Heart left ventricle (tissue), 16 donors: Measurements from ENCODE around the gene PTHLH. TPM values are rescaled to one million over a fixed set of nuclear protein-coding genes. Genes with fewer than 3 reads are reported as not detected.

ENCODE experiments used
- ATAC-seq, 4 donors: fragments of 200-7000 bp; cut with Tn5 transposase; one replicate each; pipeline ENCODE4 v1.9.1; 2020 to 2022; ENCODE audit warnings: moderate library complexity in 4 of 4, mild to moderate bottlenecking in 3 of 4, moderate number of reproducible peaks in 1 of 4
- DNase-seq, 5 donors: peaks; one replicate each; pipeline ENCODE4 v3.0.0-alpha.2; 2020
- H3K27ac ChIP-seq, 12 donors: fragments of 200-600 bp; sonication (generic) in 4 of 12; one replicate each; pipeline versions ENCODE4 v1.5.0 to v1.8.0; 2016 to 2022; ENCODE audit warnings: mild to moderate bottlenecking in 2 of 12
- H3K27me3 ChIP-seq, 9 donors: fragments of 200-600 bp; sonication (generic) in 2 of 9; one replicate each; pipeline versions ENCODE4 v1.5.1 to v1.8.0; 2016 to 2022; ENCODE audit warnings: mild to moderate bottlenecking in 3 of 9
- H3K36me3 ChIP-seq, 9 donors: fragments of 200-600 bp; sonication (generic) in 2 of 9; one replicate each; pipeline versions ENCODE4 v1.5.0 to v1.8.0; 2018 to 2022; ENCODE audit warnings: mild to moderate bottlenecking in 2 of 9
- H3K4me1 ChIP-seq, 12 donors: fragments of 200-600 bp; sonication (generic) in 4 of 12; one replicate each; pipeline versions ENCODE4 v1.5.0 to v1.8.0; 2016 to 2022; ENCODE audit warnings: mild to moderate bottlenecking in 3 of 12
- H3K4me3 ChIP-seq, 12 donors: fragments of 200-600 bp; sonication (generic) in 4 of 12; one replicate each; pipeline versions ENCODE4 v1.5.0 to v1.8.0; 2017 to 2022; ENCODE audit warnings: mild to moderate bottlenecking in 9 of 12, moderate library complexity in 4 of 12
- H3K9me3 ChIP-seq, 12 donors: fragments of 200-600 bp; sonication (generic) in 4 of 12; one replicate each; pipeline versions ENCODE4 v1.5.0 to v1.8.0; 2016 to 2022; ENCODE audit warnings: mild to moderate bottlenecking in 1 of 12
- POLR2A ChIP-seq, 2 donors: fragments of 450-650 bp; IDR thresholded peaks; one replicate each; pipeline ENCODE4 v1.6.1; 2017; ENCODE audit warnings: antibody characterized with exemption in 2 of 2, mild to moderate bottlenecking in 2 of 2, moderate library complexity in 2 of 2
- WGBS, 4 donors: extraction: QIAGEN DNeasy Blood & Tissue Kit in 2 of 4; methylation state at CpG; one replicate each; pipeline versions ENCODE4 v1.1.5 to v1.1.7; 2013 to 2018; 5-methylcytosine and 5-hydroxymethylcytosine counted together
- intact Hi-C, 10 donors: fragments of 100-400 bp; cut with DNase I; formaldehyde crosslinking; loops; one replicate each; pipeline versions ENCODE4 v1.11.1 to v1.14.2; 2022
- polyA plus RNA-seq, 2 donors: library from polyadenylated mRNA; stranded (reverse); fragments of 200-250 nt; gene quantifications; one replicate each; pipeline ENCODE4 v1.2.3, GENCODE V29; 2013
- total RNA-seq, 9 donors: library from RNA; depleted of rRNA in 2 of 9; stranded (reverse); fragments of >200 nt in 2 of 9; fragmentation: NEBNext Ultra II Directional in 3 of 9; extraction: Animal tissue kit (Norgen Biotek cat#: 25700) in 3 of 9; gene quantifications; one replicate each; pipeline versions ENCODE4 v1.1.0 to v1.2.4, GENCODE V29; 2016 to 2023
- TF ChIP-seq, protein P1 (sequence below), 12 donors: fragments of 200-600 bp; sonication (generic) in 4 of 12; IDR thresholded peaks; one replicate each; pipeline versions ENCODE4 v1.5.0 to v1.8.0; 2018 to 2022; ENCODE audit warnings: antibody characterized with exemption in 12 of 12, mild to moderate bottlenecking in 5 of 12
- donor health status: ischemic (EF 13 %, LVEDD 7.1; RV severe dilation, severe dysfunction).
- donor health status: healthy with polysubstance abuse.
- donor health status: DM: no; HTN: yes; CAD: no.
- donor health status: DM: no; HTN: no; CAD: no.
- donor health status: ischemic (EF 25% LVEDD 6.9; RV normal size, moderate dysfunction).
- donor health status: ischemic (EF 25% LVEDD 5.7; RV mildly dilated, moderate dysfunction).
- donor health status: healthy.
- donor health status: DM: yes; HTN: yes; CAD: no.
- donor health status: ischemic (EF 35%, LVEDD 5.7; RV mildly dilated, moderate dysfunction).
- donor health status: nonischemic (EF 11% LVEDD 7.7; RV severe dilation, severe dysfunction).
- donor health status: DM: yes; HTN: yes; CAD: no.
- donor health status: PGD.
- donor health status: ischemic (EF 29% LVEDD 5.4; RV normal size, mild dysfunction).
- donor health status: nonischemic (EF 23%, LVEDD 6.1; RV moderate dilation, normal function).

PTHLH gene
- total and polyA plus RNA-seq, 11 donors = 0.25 to 3.7 (median 1.1) TPM

- 94 to 100% (median 96%) methylated on average over 1 of the region's 1 CpG for WGBS, 4 donors
- Histone ChIP-seq H3K9me3 (peaks cover 0 to 10% (median 0%) of the 10 kb centered on the region in 12 donors), H3K4me1 (peaks cover 0 to 5% (median 0%) of the 10 kb centered on the region in 12 donors), H3K27ac (no peak overlapping the region), H3K27me3 (no peaks in the 10 kb centered on the region), H3K36me3 (no peaks in the 10 kb centered on the region), H3K4me3 (no peak overlapping the region)
- TF ChIP-seq POLR2A (IDR thresholded peaks at IDR 0.05) = no peak
- TF ChIP-seq, protein P1, sequence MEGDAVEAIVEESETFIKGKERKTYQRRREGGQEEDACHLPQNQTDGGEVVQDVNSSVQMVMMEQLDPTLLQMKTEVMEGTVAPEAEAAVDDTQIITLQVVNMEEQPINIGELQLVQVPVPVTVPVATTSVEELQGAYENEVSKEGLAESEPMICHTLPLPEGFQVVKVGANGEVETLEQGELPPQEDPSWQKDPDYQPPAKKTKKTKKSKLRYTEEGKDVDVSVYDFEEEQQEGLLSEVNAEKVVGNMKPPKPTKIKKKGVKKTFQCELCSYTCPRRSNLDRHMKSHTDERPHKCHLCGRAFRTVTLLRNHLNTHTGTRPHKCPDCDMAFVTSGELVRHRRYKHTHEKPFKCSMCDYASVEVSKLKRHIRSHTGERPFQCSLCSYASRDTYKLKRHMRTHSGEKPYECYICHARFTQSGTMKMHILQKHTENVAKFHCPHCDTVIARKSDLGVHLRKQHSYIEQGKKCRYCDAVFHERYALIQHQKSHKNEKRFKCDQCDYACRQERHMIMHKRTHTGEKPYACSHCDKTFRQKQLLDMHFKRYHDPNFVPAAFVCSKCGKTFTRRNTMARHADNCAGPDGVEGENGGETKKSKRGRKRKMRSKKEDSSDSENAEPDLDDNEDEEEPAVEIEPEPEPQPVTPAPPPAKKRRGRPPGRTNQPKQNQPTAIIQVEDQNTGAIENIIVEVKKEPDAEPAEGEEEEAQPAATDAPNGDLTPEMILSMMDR (IDR thresholded peaks at IDR 0.05) = no peak
- no peak for ATAC-seq
- DNase-seq = no peak
- intact Hi-C loops = no loop called here
Observed at GRCh38 chr12:27995406-27995805, 22.9 kb upstream of the PTHLH start.

DNA sequence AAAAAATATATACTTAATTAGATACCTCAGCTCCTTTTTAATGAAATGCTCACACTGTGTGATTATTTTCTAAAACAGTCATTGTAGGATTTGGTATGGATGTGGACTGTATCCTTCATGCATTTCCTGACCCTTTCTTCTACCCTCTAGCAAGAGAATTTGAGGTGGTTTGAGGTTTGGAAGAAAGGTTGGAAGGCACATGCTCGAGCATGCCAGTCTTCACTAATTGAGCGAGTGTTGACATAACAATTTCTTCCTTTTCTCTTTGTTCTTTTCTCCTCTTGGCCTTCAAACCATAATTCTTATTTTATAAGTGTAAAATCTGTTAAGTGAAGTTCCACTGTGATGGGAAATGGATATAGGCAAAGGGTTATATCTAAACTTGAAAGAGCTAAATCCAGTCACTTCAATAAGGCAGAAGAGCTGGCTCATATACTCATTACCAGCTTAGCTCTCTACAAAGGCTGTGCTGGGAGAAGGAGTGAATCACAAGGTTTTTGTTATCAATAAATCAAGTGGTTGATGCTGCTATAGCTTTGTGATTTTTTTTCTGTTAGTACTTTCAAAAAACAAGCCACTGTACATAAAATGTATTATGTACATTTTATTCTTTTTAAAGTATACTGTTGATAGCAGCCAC lies 16.2 kb upstream of the PTHLH start:
- no peak for TF ChIP-seq POLR2A (IDR thresholded peaks at IDR 0.05)
- TF ChIP-seq, protein P1 (IDR thresholded peaks at IDR 0.05) = no peak
- H3K27me3 ChIP-seq = no peaks in the 10 kb centered on the region
- H3K27ac ChIP-seq = no peak overlapping the region
- H3K36me3 ChIP-seq = no peaks in the 10 kb centered on the region
- H3K4me1 ChIP-seq = no peaks in the 10 kb centered on the region
- intact Hi-C loops = no loop called here
- 84 to 92% (median 90%) methylated on average over 2 of the region's 2 CpGs for WGBS, 4 donors
- no peak for ATAC-seq
- no peak for DNase-seq
- peaks cover 0 to 10% (median 0%) of the 10 kb centered on the region in 12 donors for H3K9me3 ChIP-seq
- no peak overlapping the region for H3K4me3 ChIP-seq

DNA sequence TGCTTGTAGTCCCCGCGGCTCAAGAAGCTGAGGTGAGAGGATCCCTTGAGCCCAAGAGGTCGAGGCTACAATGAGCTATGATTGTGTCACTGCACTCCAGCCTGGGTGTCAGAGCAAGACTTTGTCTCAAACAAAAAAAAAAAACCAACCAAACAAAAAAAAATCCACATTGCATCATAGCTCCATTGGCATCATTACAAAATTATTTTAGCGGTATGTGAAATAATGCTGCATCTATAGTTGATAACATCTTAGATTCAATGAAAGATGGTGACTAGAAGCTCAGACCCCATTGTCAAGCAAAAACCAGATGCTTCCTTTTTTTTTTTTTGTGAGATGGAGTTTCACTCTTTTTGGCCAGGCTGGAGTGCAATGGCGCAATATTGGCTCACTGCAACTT lies 14.8 kb upstream of the PTHLH start:
- no peak for TF ChIP-seq POLR2A (IDR thresholded peaks at IDR 0.05)
- TF ChIP-seq, protein P1 (IDR thresholded peaks at IDR 0.05) = no peak
- intact Hi-C loops = no loop called here

DNA sequence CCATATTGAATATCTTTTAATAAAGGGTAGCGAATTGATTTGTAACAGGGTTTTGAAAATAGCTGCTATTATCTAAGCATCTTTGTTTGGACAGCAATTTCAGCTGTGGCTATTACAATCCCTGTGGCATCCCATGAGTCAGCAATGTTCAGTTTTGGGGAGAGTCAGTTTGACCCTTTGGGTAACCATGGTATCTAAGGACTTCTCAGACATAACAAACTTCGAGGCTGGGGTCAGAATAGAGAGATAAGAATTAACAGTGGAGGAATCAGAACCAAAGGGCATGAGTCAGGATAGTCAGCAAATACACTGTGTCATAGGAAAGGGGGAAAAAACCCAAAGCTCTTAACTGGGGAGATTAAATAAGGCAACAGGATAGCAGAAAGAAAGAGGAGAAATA lies 11.7 kb upstream of the PTHLH start:
- Histone ChIP-seq H3K27ac (no peak overlapping the region), H3K36me3 (no peaks in the 10 kb centered on the region), H3K27me3 (peaks cover 0 to 3% (median 0%) of the 10 kb centered on the region in 9 donors), H3K4me3 (no peak overlapping the region), H3K9me3 (no peaks in the 10 kb centered on the region), H3K4me1 (no peaks in the 10 kb centered on the region)
- intact Hi-C loops = no loop called here
- ATAC-seq (no peak), DNase-seq (no peak)
- WGBS, 4 donors = 61 to 69% (median 65%) methylated on average over 2 of the region's 2 CpGs
- TF ChIP-seq POLR2A (IDR thresholded peaks at IDR 0.05) = no peak
- TF ChIP-seq, protein P1 (IDR thresholded peaks at IDR 0.05) = no peak

More for the DNA sequence above, 14.8 kb upstream of the PTHLH start:
- WGBS, 4 donors = 57 to 63% (median 62%) methylated on average over 5 of the region's 5 CpGs
- Histone ChIP-seq H3K4me3 (no peak overlapping the region), H3K36me3 (no peaks in the 10 kb centered on the region), H3K27me3 (no peaks in the 10 kb centered on the region), H3K4me1 (no peaks in the 10 kb centered on the region), H3K27ac (no peak overlapping the region), H3K9me3 (peaks cover 0 to 10% (median 0%) of the 10 kb centered on the region in 12 donors)
- DNase-seq = no peak
- no peak for ATAC-seq
